Panc1 (cell line): ENCODE data around the gene DIDO1.

Experiments used
- POLR2AphosphoS5 ChIP-seq: IDR thresholded peaks from 2 replicates; pipeline ENCODE4 v1.6.1; 2012; ENCODE audit warnings: mild to moderate bottlenecking, low read depth, low read length, moderate library complexity
- SIN3A ChIP-seq: IDR thresholded peaks from 2 replicates; pipeline ENCODE4 v1.6.1; 2012; ENCODE audit warnings: low read depth, mild to moderate bottlenecking, low read length, moderate library complexity, borderline replicate concordance; ENCODE audit not compliant: insufficient read depth
- TF ChIP-seq, protein P1 (sequence below): fragments of 450-650 bp; IDR thresholded peaks from 2 replicates; pipeline ENCODE4 v1.5.1; 2017; ENCODE audit warnings: mild to moderate bottlenecking
- TF ChIP-seq, protein P2 (sequence below), 2 experiments: IDR thresholded peaks; 2 replicates each; pipeline ENCODE4 v1.6.1; 2011 to 2012; ENCODE audit warnings: low read depth in 2 of 2, control low read depth in 1 of 2, low read length in 1 of 2, mild to moderate bottlenecking in 1 of 2, moderate library complexity in 1 of 2; ENCODE audit not compliant: insufficient read depth in 1 of 2

DNA sequence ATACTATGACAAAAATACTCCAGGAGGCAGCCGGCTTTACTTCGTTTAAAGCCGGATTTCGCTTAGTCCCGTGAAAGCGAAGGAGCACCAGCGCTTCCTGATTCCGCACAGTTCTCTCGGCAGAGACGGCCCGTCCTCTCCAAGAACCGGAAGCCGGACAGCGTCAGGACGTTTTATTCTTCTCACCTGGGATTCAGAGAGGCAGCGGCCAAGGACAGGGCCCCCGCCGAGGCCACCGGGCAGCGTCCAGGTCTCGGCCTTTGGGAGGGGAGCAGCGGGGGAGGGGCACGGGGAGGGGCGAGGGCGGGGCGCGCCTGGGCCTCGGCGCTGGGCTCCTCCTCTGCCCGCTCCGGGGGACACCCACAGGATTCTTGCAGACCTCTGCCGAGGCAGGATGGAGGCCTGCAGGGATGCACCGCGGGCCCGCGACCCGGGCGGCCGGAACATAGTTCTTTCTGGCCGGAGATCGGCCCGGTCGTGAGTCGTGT is 2.8 kb upstream of the DIDO1 start:
- TF ChIP-seq POLR2AphosphoS5 (no peak), SIN3A (no peak)
- TF ChIP-seq, protein P1, sequence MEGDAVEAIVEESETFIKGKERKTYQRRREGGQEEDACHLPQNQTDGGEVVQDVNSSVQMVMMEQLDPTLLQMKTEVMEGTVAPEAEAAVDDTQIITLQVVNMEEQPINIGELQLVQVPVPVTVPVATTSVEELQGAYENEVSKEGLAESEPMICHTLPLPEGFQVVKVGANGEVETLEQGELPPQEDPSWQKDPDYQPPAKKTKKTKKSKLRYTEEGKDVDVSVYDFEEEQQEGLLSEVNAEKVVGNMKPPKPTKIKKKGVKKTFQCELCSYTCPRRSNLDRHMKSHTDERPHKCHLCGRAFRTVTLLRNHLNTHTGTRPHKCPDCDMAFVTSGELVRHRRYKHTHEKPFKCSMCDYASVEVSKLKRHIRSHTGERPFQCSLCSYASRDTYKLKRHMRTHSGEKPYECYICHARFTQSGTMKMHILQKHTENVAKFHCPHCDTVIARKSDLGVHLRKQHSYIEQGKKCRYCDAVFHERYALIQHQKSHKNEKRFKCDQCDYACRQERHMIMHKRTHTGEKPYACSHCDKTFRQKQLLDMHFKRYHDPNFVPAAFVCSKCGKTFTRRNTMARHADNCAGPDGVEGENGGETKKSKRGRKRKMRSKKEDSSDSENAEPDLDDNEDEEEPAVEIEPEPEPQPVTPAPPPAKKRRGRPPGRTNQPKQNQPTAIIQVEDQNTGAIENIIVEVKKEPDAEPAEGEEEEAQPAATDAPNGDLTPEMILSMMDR, result no peak
- TF ChIP-seq, protein P2, sequence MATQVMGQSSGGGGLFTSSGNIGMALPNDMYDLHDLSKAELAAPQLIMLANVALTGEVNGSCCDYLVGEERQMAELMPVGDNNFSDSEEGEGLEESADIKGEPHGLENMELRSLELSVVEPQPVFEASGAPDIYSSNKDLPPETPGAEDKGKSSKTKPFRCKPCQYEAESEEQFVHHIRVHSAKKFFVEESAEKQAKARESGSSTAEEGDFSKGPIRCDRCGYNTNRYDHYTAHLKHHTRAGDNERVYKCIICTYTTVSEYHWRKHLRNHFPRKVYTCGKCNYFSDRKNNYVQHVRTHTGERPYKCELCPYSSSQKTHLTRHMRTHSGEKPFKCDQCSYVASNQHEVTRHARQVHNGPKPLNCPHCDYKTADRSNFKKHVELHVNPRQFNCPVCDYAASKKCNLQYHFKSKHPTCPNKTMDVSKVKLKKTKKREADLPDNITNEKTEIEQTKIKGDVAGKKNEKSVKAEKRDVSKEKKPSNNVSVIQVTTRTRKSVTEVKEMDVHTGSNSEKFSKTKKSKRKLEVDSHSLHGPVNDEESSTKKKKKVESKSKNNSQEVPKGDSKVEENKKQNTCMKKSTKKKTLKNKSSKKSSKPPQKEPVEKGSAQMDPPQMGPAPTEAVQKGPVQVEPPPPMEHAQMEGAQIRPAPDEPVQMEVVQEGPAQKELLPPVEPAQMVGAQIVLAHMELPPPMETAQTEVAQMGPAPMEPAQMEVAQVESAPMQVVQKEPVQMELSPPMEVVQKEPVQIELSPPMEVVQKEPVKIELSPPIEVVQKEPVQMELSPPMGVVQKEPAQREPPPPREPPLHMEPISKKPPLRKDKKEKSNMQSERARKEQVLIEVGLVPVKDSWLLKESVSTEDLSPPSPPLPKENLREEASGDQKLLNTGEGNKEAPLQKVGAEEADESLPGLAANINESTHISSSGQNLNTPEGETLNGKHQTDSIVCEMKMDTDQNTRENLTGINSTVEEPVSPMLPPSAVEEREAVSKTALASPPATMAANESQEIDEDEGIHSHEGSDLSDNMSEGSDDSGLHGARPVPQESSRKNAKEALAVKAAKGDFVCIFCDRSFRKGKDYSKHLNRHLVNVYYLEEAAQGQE (IDR thresholded peaks at IDR 0.05; ENCODE audit: insufficient read depth in 1 of 2, low read depth in 2 of 2, low read length in 1 of 2), result no peak
